SU-DHL-6 (cell line): ENCODE measurements around the gene CUX1.
"Not testable (repeated sequence)": the region's sequence is repeated elsewhere in the genome, so short reads cannot be mapped to it uniquely, and the experiment has no call there.

ENCODE experiments used
- H2AFZ ChIP-seq: fragments of 200-600 bp; sonication (generic); 2 replicates; pipeline ENCODE4 v1.6.1; 2014; ENCODE audit warnings: low read depth, mild to moderate bottlenecking, moderate library complexity, mixed read lengths, antibody characterized with exemption, low read length; ENCODE audit not compliant: severe bottlenecking
- H3F3A ChIP-seq: fragments of 200-600 bp; shearing (Covaris generic); 2 replicates; pipeline ENCODE4 v1.6.0; 2016; ENCODE audit warnings: antibody characterized with exemption, mild to moderate bottlenecking; ENCODE audit not compliant: insufficient read depth
- H3K27ac ChIP-seq: fragments of 200-600 bp; sonication (generic); 2 replicates; pipeline ENCODE4 v1.5.1; 2016; ENCODE audit warnings: low read depth, mild to moderate bottlenecking, low read length, moderate library complexity, mixed read lengths
- H3K27me3 ChIP-seq: fragments of 200-600 bp; sonication (generic), shearing (Covaris generic); 2 replicates; pipeline ENCODE4 v1.6.0; 2014; ENCODE audit warnings: mild to moderate bottlenecking, low read length
- H3K36me3 ChIP-seq: fragments of 200-600 bp; sonication (generic); 2 replicates; pipeline ENCODE4 v1.6.1; 2014; ENCODE audit warnings: mild to moderate bottlenecking, low read length, mixed read lengths
- H3K4me2 ChIP-seq: fragments of 300-600, 200-600 bp; shearing (Covaris generic), sonication (generic); 2 replicates; pipeline ENCODE4 v1.6.0; 2014; ENCODE audit warnings: low read length, low read depth, mild to moderate bottlenecking; ENCODE audit not compliant: poor library complexity, severe bottlenecking
- H3K4me3 ChIP-seq: fragments of 200-600 bp; sonication (generic); 2 replicates; pipeline ENCODE4 v1.5.1; 2014; ENCODE audit warnings: antibody characterized with exemption, low read length, mild to moderate bottlenecking, mixed read lengths; ENCODE audit not compliant: insufficient read depth, poor library complexity, severe bottlenecking
- H3K79me2 ChIP-seq: fragments of 200-600 bp; sonication (generic); 2 replicates; pipeline ENCODE4 v1.6.1; 2014; ENCODE audit warnings: mild to moderate bottlenecking, low read length, moderate library complexity; ENCODE audit not compliant: insufficient read depth
- H3K9ac ChIP-seq: fragments of 200-600 bp; sonication (generic); 2 replicates; pipeline ENCODE4 v1.7.0; 2014; ENCODE audit warnings: mild to moderate bottlenecking, low read length
- H3K9me2 ChIP-seq: fragments of 200-600 bp; sonication (generic); replicated peaks from 2 replicates; pipeline ENCODE4 v1.6.1; 2014; ENCODE audit warnings: low read length; ENCODE audit not compliant: insufficient read depth
- H3K9me3 ChIP-seq: fragments of 200-600 bp; sonication (generic); 2 replicates; pipeline ENCODE4 v1.6.1; 2014; ENCODE audit warnings: low read length, mixed read lengths; ENCODE audit not compliant: insufficient read depth
- H4K20me1 ChIP-seq: fragments of 200-600 bp; sonication (generic); 2 replicates; pipeline ENCODE4 v1.6.1; 2014; ENCODE audit warnings: low read depth, mild to moderate bottlenecking, antibody characterized with exemption, low read length, moderate library complexity, mixed read lengths
- EZH2phosphoT487 ChIP-seq: fragments of 200-600 bp; sonication (generic), shearing (Covaris generic); conservative IDR thresholded peaks from 2 replicates; pipeline ENCODE4 v1.6.1; 2018; ENCODE audit warnings: mild to moderate bottlenecking, antibody characterized with exemption, low read length, moderate library complexity, mixed read lengths
- TF ChIP-seq, protein P1 (sequence below): fragments of 200-600 bp; sonication (generic); IDR thresholded peaks from one replicate; pipeline ENCODE4 v1.5.1; 2017; ENCODE audit warnings: antibody characterized with exemption, mild to moderate bottlenecking, low read length, moderate library complexity; ENCODE audit not compliant: insufficient read depth, poor library complexity, severe bottlenecking

Gene CUX1

DNA sequence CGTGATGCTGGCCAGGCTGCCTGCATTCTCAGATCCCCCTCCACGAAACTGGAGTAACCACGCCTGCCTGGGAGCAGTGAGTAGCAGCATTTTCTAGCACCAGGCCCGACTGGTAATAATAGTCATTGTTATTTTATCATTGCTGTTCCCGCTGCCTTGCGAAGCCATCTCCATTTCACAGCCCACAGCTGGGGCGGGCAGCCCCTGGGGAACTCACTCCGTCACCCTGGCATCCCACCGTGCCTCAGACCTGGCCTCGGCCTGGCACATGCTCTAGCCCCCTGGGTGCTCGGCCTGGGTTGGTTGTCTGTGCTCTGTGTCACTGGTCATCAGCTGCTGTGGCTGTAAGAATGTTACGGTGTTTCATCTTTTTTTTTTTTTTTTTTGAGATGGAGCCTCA, 411.5 kb downstream of the CUX1 start:
- Histone ChIP-seq H3K4me3 (no peak overlapping the region), H3K9me3 (no peaks in the 10 kb centered on the region), H2AFZ (no peak overlapping the region), H3K79me2 (peaks cover 5% of the 10 kb centered on the region; the same call in 1 of the 2 replicates), H3K36me3 (peaks cover 20% of the 10 kb centered on the region; the same call in 1 of the 2 replicates), H3K27ac (no peak overlapping the region), H3K27me3 (no peaks in the 10 kb centered on the region), H4K20me1 (no peaks in the 10 kb centered on the region), H3F3A (no peaks in the 10 kb centered on the region), H3K4me2 (no peak overlapping the region), H3K9me2 (no peaks in the 10 kb centered on the region), H3K9ac (no peak overlapping the region)
- TF ChIP-seq EZH2phosphoT487: no peak
- TF ChIP-seq, protein P1, sequence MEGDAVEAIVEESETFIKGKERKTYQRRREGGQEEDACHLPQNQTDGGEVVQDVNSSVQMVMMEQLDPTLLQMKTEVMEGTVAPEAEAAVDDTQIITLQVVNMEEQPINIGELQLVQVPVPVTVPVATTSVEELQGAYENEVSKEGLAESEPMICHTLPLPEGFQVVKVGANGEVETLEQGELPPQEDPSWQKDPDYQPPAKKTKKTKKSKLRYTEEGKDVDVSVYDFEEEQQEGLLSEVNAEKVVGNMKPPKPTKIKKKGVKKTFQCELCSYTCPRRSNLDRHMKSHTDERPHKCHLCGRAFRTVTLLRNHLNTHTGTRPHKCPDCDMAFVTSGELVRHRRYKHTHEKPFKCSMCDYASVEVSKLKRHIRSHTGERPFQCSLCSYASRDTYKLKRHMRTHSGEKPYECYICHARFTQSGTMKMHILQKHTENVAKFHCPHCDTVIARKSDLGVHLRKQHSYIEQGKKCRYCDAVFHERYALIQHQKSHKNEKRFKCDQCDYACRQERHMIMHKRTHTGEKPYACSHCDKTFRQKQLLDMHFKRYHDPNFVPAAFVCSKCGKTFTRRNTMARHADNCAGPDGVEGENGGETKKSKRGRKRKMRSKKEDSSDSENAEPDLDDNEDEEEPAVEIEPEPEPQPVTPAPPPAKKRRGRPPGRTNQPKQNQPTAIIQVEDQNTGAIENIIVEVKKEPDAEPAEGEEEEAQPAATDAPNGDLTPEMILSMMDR: no peak

DNA sequence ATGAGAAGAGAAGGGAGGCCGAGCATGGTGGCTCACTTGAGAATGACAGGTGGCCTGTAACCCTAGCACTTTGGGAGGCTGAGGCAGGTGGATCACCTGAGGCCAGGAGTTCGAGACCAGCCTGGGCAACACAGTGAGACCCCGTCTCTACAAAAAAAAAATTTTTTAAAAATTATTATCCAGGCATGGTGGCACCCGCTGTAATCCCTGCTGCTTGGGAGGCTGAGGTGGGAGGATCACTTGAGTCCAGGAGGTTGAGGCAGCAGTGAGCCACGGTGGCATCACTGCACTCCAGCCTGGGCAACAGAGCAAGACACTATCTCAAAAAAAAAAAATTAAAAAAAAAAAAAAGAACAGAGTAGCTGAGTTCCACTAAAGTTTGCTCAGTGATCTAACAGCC, 412.7 kb downstream of the CUX1 start:
- not testable (repeated sequence) for H3K9ac ChIP-seq, H4K20me1 ChIP-seq, H2AFZ ChIP-seq, H3K9me2 ChIP-seq, H3K27ac ChIP-seq, H3K79me2 ChIP-seq, H3K27me3 ChIP-seq, H3K4me3 ChIP-seq, H3K9me3 ChIP-seq, H3K4me2 ChIP-seq, H3F3A ChIP-seq
- peaks cover 24% of the 10 kb centered on the region; the same call in 1 of the 2 replicates for H3K36me3 ChIP-seq

DNA sequence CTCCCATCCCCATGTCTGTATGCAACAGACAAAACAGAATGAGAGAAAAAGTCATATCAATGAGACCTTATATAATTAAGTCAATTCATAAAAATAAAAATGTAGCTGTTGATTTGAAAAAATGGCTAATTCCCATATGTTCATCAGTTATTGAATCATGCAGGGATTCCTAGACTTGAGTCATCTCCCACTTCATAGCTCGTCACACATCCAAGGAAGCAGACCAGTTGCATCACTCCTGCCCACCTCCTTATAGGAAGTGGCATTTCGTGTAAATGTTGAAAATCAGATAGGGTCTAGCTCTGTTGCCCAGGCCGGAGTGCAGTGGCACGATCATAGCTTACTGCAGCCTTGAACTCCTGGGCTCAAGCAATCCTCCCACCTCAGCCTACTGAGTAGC, 413.2 kb downstream of the CUX1 start:
- Histone ChIP-seq H3F3A (no peaks in the 10 kb centered on the region), H3K79me2 (no peaks in the 10 kb centered on the region), H4K20me1 (no peaks in the 10 kb centered on the region), H3K4me3 (no peak overlapping the region), H3K4me2 (no peak overlapping the region), H3K27me3 (no peaks in the 10 kb centered on the region), H3K27ac (no peak overlapping the region), H3K36me3 (peaks cover 24% of the 10 kb centered on the region; the same call in 1 of the 2 replicates), H3K9ac (no peak overlapping the region), H3K9me2 (no peaks in the 10 kb centered on the region), H3K9me3 (no peaks in the 10 kb centered on the region), H2AFZ (no peak overlapping the region)
- TF ChIP-seq, protein P1: no peak

DNA sequence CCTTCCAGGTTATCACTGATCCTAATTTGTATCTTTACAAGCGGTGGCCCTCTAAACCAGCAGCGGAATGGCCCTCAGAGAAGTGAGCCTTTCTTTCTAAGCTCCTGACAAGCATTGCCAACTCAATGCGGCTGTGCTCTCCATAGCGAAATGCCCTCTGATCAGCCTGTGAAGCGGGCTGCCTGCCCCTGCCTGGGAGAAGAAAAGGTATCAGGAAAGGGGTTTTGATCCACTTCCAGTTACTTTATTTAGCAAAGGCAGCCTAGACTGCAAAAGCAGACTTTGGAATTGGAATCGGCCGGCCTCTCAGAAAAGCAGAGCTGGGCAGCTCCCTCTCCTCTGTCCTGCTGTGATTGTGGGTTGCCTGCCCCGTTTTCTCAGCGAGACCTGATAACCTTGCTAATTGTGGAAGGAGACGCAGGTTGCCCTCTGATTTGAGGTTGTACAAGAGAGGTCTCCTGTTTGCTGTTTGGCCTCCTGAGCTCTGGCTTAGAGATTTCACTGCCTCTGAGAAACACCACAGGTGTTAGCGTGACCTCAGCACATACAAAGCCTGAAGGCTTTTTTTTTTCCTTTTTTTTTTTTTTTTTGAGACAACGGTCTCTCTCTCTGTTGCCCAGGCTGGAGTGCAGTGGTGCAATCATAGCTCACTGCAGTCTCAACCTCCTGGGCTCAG, 415.3 kb downstream of the CUX1 start:
- no peaks in the 10 kb centered on the region for H3K27me3 ChIP-seq
- no peaks in the 10 kb centered on the region for H3K79me2 ChIP-seq
- TF ChIP-seq EZH2phosphoT487: no peak
- TF ChIP-seq, protein P1: no peak
- no peaks in the 10 kb centered on the region for H3F3A ChIP-seq
- H3K9me3 ChIP-seq: no peaks in the 10 kb centered on the region
- no peak overlapping the region for H3K4me3 ChIP-seq
- H3K9me2 ChIP-seq: no peaks in the 10 kb centered on the region
- peaks cover 21% of the 10 kb centered on the region; the same call in 1 of the 2 replicates for H3K36me3 ChIP-seq
- no peak overlapping the region for H3K27ac ChIP-seq
- no peak overlapping the region for H3K9ac ChIP-seq
- no peaks in the 10 kb centered on the region for H4K20me1 ChIP-seq
- H3K4me2 ChIP-seq: no peak overlapping the region
- no peak overlapping the region for H2AFZ ChIP-seq
